HCT116 (cell line): ENCODE measurements around the gene GRM3. TPM values are rescaled to one million over a fixed set of nuclear protein-coding genes. Genes with fewer than 3 reads are reported as not detected.

Source experiments
- ATAC-seq: fragments of 200-7000 bp; cut with Tn5 transposase; 2 replicates; pipeline ENCODE4 v1.9.1; 2020; ENCODE audit warnings: mild to moderate bottlenecking, moderate library complexity
- BruUV-seq: library from RNA; stranded (reverse); fragments of 400-500 nt; replicated peaks from 2 replicates; lab custom pipeline; 2021; lab: Mats Ljungman, UMichigan
- CTCF ChIA-PET: fragments of 300-600 bp; sonication (Branson Sonifier 250); formaldehyde crosslinking; loops from one replicate; lab custom pipeline; 2021; ENCODE audit warnings: antibody characterized with exemption; lab: Charles Lee
- POLR2A ChIA-PET: fragments of 300-600, 350-600 bp; sonication (Branson Sonifier 250); formaldehyde crosslinking; loops from one replicate; lab custom pipeline; 2021; ENCODE audit warnings: antibody characterized with exemption; lab: Charles Lee
- RAD21 ChIA-PET, 2 experiments: fragments of 300-600 bp; sonication (Branson Sonifier 250); formaldehyde crosslinking; loops; one replicate each; lab custom pipeline; 2023; ENCODE audit warnings: low total read pairs in 2 of 2; ENCODE audit not compliant: uncharacterized antibody in 2 of 2, unreplicated experiment in 2 of 2, low non-redundant PET in 1 of 2; lab: Charles Lee
- DNase-seq: peaks from one replicate; pipeline ENCODE4 v3.0.0-alpha.2; 2010; ENCODE audit warnings: low read depth, low spot score
- H2AFZ ChIP-seq: fragments of 200-600 bp; shearing (Covaris generic), sonication (generic); 2 replicates; pipeline ENCODE4 v1.6.1; 2017; ENCODE audit warnings: low read depth, mixed run types, mixed read lengths, antibody characterized with exemption, low read length; ENCODE audit not compliant: poor library complexity, severe bottlenecking
- H3K27ac ChIP-seq: 2 replicates; pipeline ENCODE4 v1.5.1; 2012; ENCODE audit warnings: low read depth, low read length
- H3K27me3 ChIP-seq: fragments of 200-600 bp; sonication (generic); 2 replicates; pipeline ENCODE4 v1.6.1; 2016; ENCODE audit warnings: mixed run types, low read length, mixed read lengths; ENCODE audit not compliant: insufficient read depth
- H3K36me3 ChIP-seq, 2 experiments: fragments of 200-500 bp in 1 of 2; fragments of 200-600 bp in 1 of 2; sonication (Bioruptor generic) in 1 of 2; sonication (generic) in 1 of 2; 2 replicates each; pipeline versions ENCODE4 v1.5.1 to v1.6.1; 2014 to 2016; ENCODE audit warnings: low read length in 2 of 2, inconsistent platforms in 1 of 2, mixed read lengths in 1 of 2, mixed run types in 1 of 2; ENCODE audit not compliant: insufficient read depth in 2 of 2, control insufficient read depth in 1 of 2
- H3K4me1 ChIP-seq, 2 experiments: fragments of 200-600 bp in 1 of 2; sonication (generic) in 1 of 2; 2 replicates each; pipeline versions ENCODE4 v1.5.1 to v1.6.1; 2012 to 2017; ENCODE audit warnings: low read length in 2 of 2, inconsistent platforms in 1 of 2, mild to moderate bottlenecking in 1 of 2, mixed read lengths in 1 of 2, mixed run types in 1 of 2, moderate library complexity in 1 of 2; ENCODE audit not compliant: insufficient read depth in 2 of 2, control insufficient read depth in 1 of 2
- H3K4me2 ChIP-seq: fragments of 200-600 bp; sonication (generic); 2 replicates; pipeline ENCODE4 v1.6.1; 2017; ENCODE audit warnings: mixed run types, low read length, mixed read lengths
- H3K4me3 ChIP-seq, 2 experiments: fragments of 200-600 bp in 1 of 2; sonication (generic) in 1 of 2; replicated peaks in 1 of 2; 2 replicates each; pipeline ENCODE4 v1.5.1; 2011 to 2016; ENCODE audit warnings: low read length in 2 of 2, control low read depth in 1 of 2, low read depth in 1 of 2, mild to moderate bottlenecking in 1 of 2, mixed read lengths in 1 of 2, mixed run types in 1 of 2
- H3K79me2 ChIP-seq: fragments of 200-600 bp; sonication (generic); 2 replicates; pipeline ENCODE4 v1.6.1; 2017; ENCODE audit warnings: mild to moderate bottlenecking, mixed run types, low read length, moderate library complexity, mixed read lengths; ENCODE audit not compliant: insufficient read depth
- H3K9ac ChIP-seq: fragments of 200-600 bp; sonication (generic); 2 replicates; pipeline ENCODE4 v1.6.1; 2016; ENCODE audit warnings: low read length, mixed read lengths
- H3K9me2 ChIP-seq: fragments of 200-600 bp; sonication (generic), shearing (Covaris generic); 2 replicates; pipeline ENCODE4 v1.6.1; 2017; ENCODE audit warnings: mixed run types, mild to moderate bottlenecking, moderate library complexity; ENCODE audit not compliant: insufficient read depth
- H3K9me3 ChIP-seq, 2 experiments: fragments of 200-500 bp in 1 of 2; fragments of 200-600 bp in 1 of 2; sonication (Bioruptor generic) in 1 of 2; sonication (generic) in 1 of 2; 2 replicates each; pipeline ENCODE4 v1.6.1; 2014 to 2017; ENCODE audit warnings: low read length in 2 of 2, mixed read lengths in 2 of 2, inconsistent platforms in 1 of 2, low read depth in 1 of 2, mild to moderate bottlenecking in 1 of 2, mixed run types in 1 of 2, moderate library complexity in 1 of 2; ENCODE audit not compliant: control insufficient read depth in 1 of 2, insufficient read depth in 1 of 2
- H4K20me1 ChIP-seq: fragments of 200-600 bp; sonication (generic), shearing (Covaris generic); 2 replicates; pipeline ENCODE4 v1.6.1; 2017; ENCODE audit warnings: mixed run types, mild to moderate bottlenecking, moderate library complexity; ENCODE audit not compliant: insufficient read depth
- EZH2phosphoT487 ChIP-seq: fragments of 200-600 bp; IDR thresholded peaks from 2 replicates; pipeline ENCODE4 v1.6.1; 2018; ENCODE audit warnings: antibody characterized with exemption, borderline replicate concordance
- JUND ChIP-seq: IDR thresholded peaks from 2 replicates; pipeline ENCODE4 v1.6.1; 2012
- POLR2AphosphoS5 ChIP-seq: IDR thresholded peaks from 2 replicates; pipeline ENCODE4 v1.6.1; 2011; ENCODE audit warnings: mild to moderate bottlenecking, low read depth, low read length, moderate library complexity
- intact Hi-C: fragments of 100-400 bp; cut with micrococcal nuclease; formaldehyde crosslinking; loops from 2 replicates; pipeline ENCODE4 v1.10.0; 2022
- total RNA-seq: library from RNA; stranded (reverse); gene quantifications from one replicate; pipeline ENCODE4 v1.2.1, GENCODE V29; 2021; ENCODE audit not compliant: unreplicated experiment
- TF ChIP-seq, protein P1 (sequence below): IDR thresholded peaks from 2 replicates; pipeline ENCODE4 v1.6.1; 2012
- TF ChIP-seq, protein P2 (sequence below): IDR thresholded peaks from 2 replicates; pipeline ENCODE4 v1.6.1; 2012; ENCODE audit warnings: low read depth

GRM3 gene
- total RNA-seq, 1 experiment from 2014 or later, result not detected

DNA sequence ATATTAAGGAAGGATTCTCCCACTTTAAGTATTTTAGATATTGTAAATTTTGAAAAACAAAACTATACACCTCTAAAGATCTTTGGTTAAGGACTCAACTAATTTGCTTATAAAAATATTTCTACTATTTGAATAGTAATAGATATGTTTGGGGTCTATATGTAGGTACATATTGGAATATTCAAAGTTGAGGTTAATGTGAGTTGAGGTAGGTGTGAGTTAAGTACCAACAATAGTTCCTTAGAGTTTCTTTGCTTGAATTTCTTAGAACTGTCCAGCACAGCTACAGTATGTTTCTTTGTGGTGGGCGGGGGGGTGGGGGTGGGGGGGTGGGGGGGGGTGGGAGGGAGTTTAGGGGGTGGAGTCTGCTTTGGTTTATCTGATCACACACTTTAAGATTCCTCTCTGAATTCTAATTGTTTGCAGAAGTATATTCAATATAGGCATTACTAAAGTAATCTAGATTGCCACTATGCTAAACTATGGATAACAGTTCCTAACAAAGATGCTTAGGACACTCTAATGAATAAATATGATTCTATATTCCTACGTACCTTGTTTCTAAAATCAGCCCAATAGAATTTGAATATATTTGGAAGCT, 2.1 kb downstream of the GRM3 start (continued):
- TF ChIP-seq, protein P1, sequence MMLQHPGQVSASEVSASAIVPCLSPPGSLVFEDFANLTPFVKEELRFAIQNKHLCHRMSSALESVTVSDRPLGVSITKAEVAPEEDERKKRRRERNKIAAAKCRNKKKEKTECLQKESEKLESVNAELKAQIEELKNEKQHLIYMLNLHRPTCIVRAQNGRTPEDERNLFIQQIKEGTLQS, result no peak
- no peak for TF ChIP-seq JUND
- TF ChIP-seq POLR2AphosphoS5, result no peak

DNA sequence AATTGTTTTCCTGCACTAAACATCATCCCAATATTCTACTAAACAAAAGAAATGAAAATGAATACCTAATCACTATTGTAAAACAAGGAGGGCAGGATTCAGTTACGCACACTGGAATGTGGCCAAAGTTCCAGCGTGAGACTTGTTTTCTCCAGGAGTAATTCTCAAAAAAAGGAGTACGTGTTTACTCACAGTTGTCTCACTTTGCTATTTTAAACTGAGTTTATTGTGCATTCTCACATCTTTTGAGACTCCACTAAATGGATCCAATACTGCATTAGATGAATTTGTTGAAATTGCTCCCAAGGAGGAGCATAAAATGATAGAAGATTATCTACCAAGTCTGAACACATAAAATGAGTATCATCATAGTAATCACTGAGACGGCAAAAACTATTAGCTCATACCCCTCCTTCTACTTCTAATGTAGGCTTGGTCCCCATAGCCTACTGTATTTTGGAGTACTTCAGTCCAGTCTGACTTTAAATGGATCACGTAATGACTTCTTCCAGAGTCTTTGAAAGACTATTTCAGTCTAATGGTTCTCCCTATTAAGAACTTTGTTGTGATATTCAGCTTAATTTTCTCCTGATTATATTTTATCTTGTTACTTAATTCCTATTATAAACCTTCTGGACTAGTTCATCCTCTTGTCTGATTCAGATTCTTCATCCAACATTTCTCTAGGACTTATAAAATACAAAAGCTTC, 3.8 kb downstream of the GRM3 start:
- CTCF ChIA-PET, result no interaction called here
- no peak for ATAC-seq
- H3K36me3 ChIP-seq, result no peaks in the 10 kb centered on the region

More for the DNA sequence above, 3.8 kb downstream of the GRM3 start:
- H3K9me3 ChIP-seq, result no peaks in the 10 kb centered on the region
- no peak overlapping the region for H3K4me2 ChIP-seq
- POLR2A ChIA-PET, result no interaction called here
- RAD21 ChIA-PET, result interaction anchor here in 1 of 2 experiments (0.6 kb wide), 1 partner anchor 180 kb away, joined by 7 read pairs; no protein-coding TSS in a partner anchor
- H2AFZ ChIP-seq, result no peak overlapping the region
- H4K20me1 ChIP-seq, result no peaks in the 10 kb centered on the region
- H3K9ac ChIP-seq, result no peak overlapping the region
- intact Hi-C loops, result no loop called here
- no peak for TF ChIP-seq EZH2phosphoT487
- no peak for TF ChIP-seq POLR2AphosphoS5
- TF ChIP-seq, protein P2, sequence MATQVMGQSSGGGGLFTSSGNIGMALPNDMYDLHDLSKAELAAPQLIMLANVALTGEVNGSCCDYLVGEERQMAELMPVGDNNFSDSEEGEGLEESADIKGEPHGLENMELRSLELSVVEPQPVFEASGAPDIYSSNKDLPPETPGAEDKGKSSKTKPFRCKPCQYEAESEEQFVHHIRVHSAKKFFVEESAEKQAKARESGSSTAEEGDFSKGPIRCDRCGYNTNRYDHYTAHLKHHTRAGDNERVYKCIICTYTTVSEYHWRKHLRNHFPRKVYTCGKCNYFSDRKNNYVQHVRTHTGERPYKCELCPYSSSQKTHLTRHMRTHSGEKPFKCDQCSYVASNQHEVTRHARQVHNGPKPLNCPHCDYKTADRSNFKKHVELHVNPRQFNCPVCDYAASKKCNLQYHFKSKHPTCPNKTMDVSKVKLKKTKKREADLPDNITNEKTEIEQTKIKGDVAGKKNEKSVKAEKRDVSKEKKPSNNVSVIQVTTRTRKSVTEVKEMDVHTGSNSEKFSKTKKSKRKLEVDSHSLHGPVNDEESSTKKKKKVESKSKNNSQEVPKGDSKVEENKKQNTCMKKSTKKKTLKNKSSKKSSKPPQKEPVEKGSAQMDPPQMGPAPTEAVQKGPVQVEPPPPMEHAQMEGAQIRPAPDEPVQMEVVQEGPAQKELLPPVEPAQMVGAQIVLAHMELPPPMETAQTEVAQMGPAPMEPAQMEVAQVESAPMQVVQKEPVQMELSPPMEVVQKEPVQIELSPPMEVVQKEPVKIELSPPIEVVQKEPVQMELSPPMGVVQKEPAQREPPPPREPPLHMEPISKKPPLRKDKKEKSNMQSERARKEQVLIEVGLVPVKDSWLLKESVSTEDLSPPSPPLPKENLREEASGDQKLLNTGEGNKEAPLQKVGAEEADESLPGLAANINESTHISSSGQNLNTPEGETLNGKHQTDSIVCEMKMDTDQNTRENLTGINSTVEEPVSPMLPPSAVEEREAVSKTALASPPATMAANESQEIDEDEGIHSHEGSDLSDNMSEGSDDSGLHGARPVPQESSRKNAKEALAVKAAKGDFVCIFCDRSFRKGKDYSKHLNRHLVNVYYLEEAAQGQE, result no peak
- DNase-seq, result no peak
- H3K9me2 ChIP-seq, result no peaks in the 10 kb centered on the region
- no peak overlapping the region for H3K27ac ChIP-seq
- H3K4me3 ChIP-seq, result no peak overlapping the region
- H3K27me3 ChIP-seq, result 0 out of 2 replicates have a peak, but pooled peaks cover 4% of the 10 kb centered on the region
- no peaks in the 10 kb centered on the region for H3K79me2 ChIP-seq
- H3K4me1 ChIP-seq, result no peaks in the 10 kb centered on the region
- BruUV-seq, result no TSS peak
